Lung (tissue), 12 donors: ENCODE results near the gene SLC4A3. TPM values are rescaled to one million over a fixed set of nuclear protein-coding genes. Genes with fewer than 3 reads are reported as not detected.
A peak's percentile ranks its signal among the peaks of the same experiment; 100 is the strongest.

ENCODE experiments used
- ATAC-seq: fragments of 200-7000 bp; cut with Tn5 transposase; one replicate; pipeline ENCODE4 v1.9.1; 2020; ENCODE audit warnings: moderate number of reproducible peaks; ENCODE audit not compliant: insufficient read depth, low FRiP score
- DNase-seq, 3 donors: peaks; one replicate each; pipeline ENCODE4 v3.0.0-alpha.2; 2013 to 2017
- H3K27ac ChIP-seq, 2 donors: one replicate each; pipeline ENCODE4 v1.5.1; 2013; ENCODE audit warnings: mild to moderate bottlenecking in 2 of 2, moderate library complexity in 2 of 2, control low read depth in 1 of 2, inconsistent platforms in 1 of 2, low read depth in 1 of 2, low read length in 1 of 2
- H3K27me3 ChIP-seq, 3 donors: one replicate each; pipeline ENCODE4 v1.5.1; 2013; ENCODE audit warnings: low read length in 2 of 3; ENCODE audit not compliant: control insufficient read depth in 3 of 3, insufficient read depth in 3 of 3
- H3K36me3 ChIP-seq, 4 donors: one replicate each; pipeline ENCODE4 v1.5.1; 2013; ENCODE audit warnings: low read length in 4 of 4, mild to moderate bottlenecking in 1 of 4, moderate library complexity in 1 of 4; ENCODE audit not compliant: control insufficient read depth in 4 of 4, insufficient read depth in 4 of 4
- H3K4me1 ChIP-seq, 5 donors: one replicate each; pipeline ENCODE4 v1.5.1; 2013; ENCODE audit warnings: low read length in 5 of 5, mild to moderate bottlenecking in 2 of 5, moderate library complexity in 1 of 5; ENCODE audit not compliant: control insufficient read depth in 5 of 5, insufficient read depth in 5 of 5
- H3K4me3 ChIP-seq: one replicate; pipeline ENCODE4 v1.5.1; 2013; ENCODE audit warnings: mild to moderate bottlenecking, control low read depth, moderate library complexity
- H3K9ac ChIP-seq, 2 donors: one replicate each; pipeline ENCODE4 v1.5.1; 2013; ENCODE audit warnings: low read length in 2 of 2, control low read depth in 1 of 2; ENCODE audit not compliant: insufficient read depth in 1 of 2
- H3K9me3 ChIP-seq, 4 donors: one replicate each; pipeline ENCODE4 v1.5.1; 2013; ENCODE audit warnings: low read length in 3 of 4, mild to moderate bottlenecking in 1 of 4, moderate library complexity in 1 of 4; ENCODE audit not compliant: control insufficient read depth in 4 of 4, insufficient read depth in 3 of 4
- CTCF ChIP-seq: IDR thresholded peaks from 2 replicates; pipeline ENCODE4 v1.5.1; 2012; ENCODE audit warnings: mild to moderate bottlenecking; ENCODE audit errors: control extremely low read depth, extremely low read depth
- WGBS, 2 donors: extraction: QIAGEN DNeasy Blood & Tissue Kit; methylation state at CpG; one replicate each; pipeline ENCODE4 v1.1.7; 2013; 5-methylcytosine and 5-hydroxymethylcytosine counted together
- polyA plus RNA-seq, 2 donors: library from polyadenylated mRNA; stranded (reverse); fragments of 200-250 nt; gene quantifications; one replicate each; pipeline ENCODE4 v1.2.1, GENCODE V29; 2013
- total RNA-seq, 2 donors: library from RNA; depleted of rRNA in 1 of 2; stranded (reverse); fragments of >200 nt in 1 of 2; gene quantifications; one replicate each; pipeline ENCODE4 v1.2.1, GENCODE V29; 2014 to 2021
- donor health status: control.
- donor health status: control.
- donor health status: Bipolar disorder and iron deficiency.
- donor health status: healthy.
- donor health status: DM: yes; HTN: yes; CAD: no.

Gene SLC4A3
- total and polyA plus RNA-seq, 4 donors = 0.59 to 3.2 (median 1.2) TPM

- no peak overlapping the region for H3K27ac ChIP-seq
- ATAC-seq (no peak), DNase-seq (no peak)
- no peak overlapping the region for H3K4me3 ChIP-seq
- no peaks in the 10 kb centered on the region for H3K27me3 ChIP-seq
- no peaks in the 10 kb centered on the region for H3K36me3 ChIP-seq
- H3K9me3 ChIP-seq = no peaks in the 10 kb centered on the region
- 74 to 81% methylated on average over 2 of the region's 2 CpGs for WGBS, 2 donors
- TF ChIP-seq CTCF = no peak
- no peak overlapping the region for H3K9ac ChIP-seq
- peaks cover 0 to 20% (median 5%) of the 10 kb centered on the region in 5 donors for H3K4me1 ChIP-seq
These were observed 46.1 kb upstream of the SLC4A3 start for GRCh38 chr2:219581346-219581745.

- Histone ChIP-seq H3K27ac (no peak overlapping the region), H3K9me3 (no peaks in the 10 kb centered on the region), H3K4me3 (no peak overlapping the region), H3K9ac (no peak overlapping the region), H3K4me1 (peaks cover 0 to 26% (median 9%) of the 10 kb centered on the region in 5 donors), H3K27me3 (no peaks in the 10 kb centered on the region), H3K36me3 (no peaks in the 10 kb centered on the region)
- no peak for TF ChIP-seq CTCF
- WGBS, 2 donors = 63 to 93% methylated on average over 4 of the region's 4 CpGs
- ATAC-seq (no peak), DNase-seq (no peak)
These were observed 36.3 kb upstream of the SLC4A3 start for GRCh38 chr2:219591091-219591490.

- Histone ChIP-seq H3K27me3 (no peaks in the 10 kb centered on the region), H3K27ac (no peak overlapping the region), H3K4me1 (peaks cover 0 to 37% (median 14%) of the 10 kb centered on the region in 5 donors), H3K9ac (no peak overlapping the region), H3K4me3 (no peak overlapping the region), H3K9me3 (no peaks in the 10 kb centered on the region), H3K36me3 (no peaks in the 10 kb centered on the region)
- ATAC-seq = no peak
- no peak for TF ChIP-seq CTCF
- peak; percentile 71 to 90 (median 81) for DNase-seq
- 80 to 88% methylated on average over 6 of the region's 6 CpGs for WGBS, 2 donors
These were observed 34.7 kb upstream of the SLC4A3 start for GRCh38 chr2:219592736-219593135.

GRCh38 chr2:219593154-219593553 lies 34.3 kb upstream of the SLC4A3 start:
- 91% methylated on average over 2 of the region's 2 CpGs for WGBS, 2 donors
- no peak for TF ChIP-seq CTCF

More at GRCh38 chr2:219593154-219593553, 34.3 kb upstream of the SLC4A3 start:
- H3K4me3 ChIP-seq = no peak overlapping the region
- no peaks in the 10 kb centered on the region for H3K27me3 ChIP-seq
- H3K9ac ChIP-seq = no peak overlapping the region
- H3K9me3 ChIP-seq = no peaks in the 10 kb centered on the region
- DNase-seq (no peak), ATAC-seq (no peak)
- H3K36me3 ChIP-seq = no peaks in the 10 kb centered on the region
- no peak overlapping the region for H3K27ac ChIP-seq
- peaks cover 0 to 37% (median 14%) of the 10 kb centered on the region in 5 donors for H3K4me1 ChIP-seq
